HEK293 (cell line): ENCODE results near the gene TMC2.

Source experiments
- CTCF ChIP-seq: fragments of 450-650 bp; formaldehyde crosslinking; IDR thresholded peaks from 2 replicates; pipeline ENCODE4 v1.5.1; 2016; ENCODE audit warnings: missing biosample characterization, missing genetic modification characterization
- ZBTB1 ChIP-seq: fragments of 450-650 bp; formaldehyde crosslinking; IDR thresholded peaks from 2 replicates; pipeline ENCODE4 v1.5.1; 2016; ENCODE audit warnings: missing biosample characterization, missing genetic modification characterization
- ZBTB17 ChIP-seq: fragments of 450-650 bp; formaldehyde crosslinking; IDR thresholded peaks from 2 replicates; pipeline ENCODE4 v1.5.1; 2016; ENCODE audit warnings: missing biosample characterization, missing genetic modification characterization
- ZNF211 ChIP-seq: fragments of 450-650 bp; formaldehyde crosslinking; IDR thresholded peaks from 2 replicates; pipeline ENCODE4 v1.5.1; 2016; ENCODE audit warnings: low read depth, missing biosample characterization, missing genetic modification characterization
- ZNF248 ChIP-seq: fragments of 450-650 bp; formaldehyde crosslinking; IDR thresholded peaks from 2 replicates; pipeline ENCODE4 v1.5.1; 2017; ENCODE audit warnings: missing biosample characterization, missing genetic modification characterization
- ZNF510 ChIP-seq: fragments of 450-650 bp; formaldehyde crosslinking; IDR thresholded peaks from 2 replicates; pipeline ENCODE4 v1.5.1; 2018; ENCODE audit warnings: mild to moderate bottlenecking, missing genetic modification characterization, missing biosample characterization; ENCODE audit not compliant: insufficient replicate concordance
- ZNF514 ChIP-seq: fragments of 450-650 bp; formaldehyde crosslinking; IDR thresholded peaks from 2 replicates; pipeline ENCODE4 v1.5.1; 2016; ENCODE audit warnings: missing biosample characterization, missing genetic modification characterization
- ZNF544 ChIP-seq: fragments of 450-650 bp; formaldehyde crosslinking; IDR thresholded peaks from 2 replicates; pipeline ENCODE4 v1.5.0; 2017; ENCODE audit warnings: missing biosample characterization, missing genetic modification characterization
- ZNF843 ChIP-seq: fragments of 450-650 bp; formaldehyde crosslinking; IDR thresholded peaks from 2 replicates; pipeline ENCODE4 v1.5.1; 2016; ENCODE audit warnings: missing biosample characterization, missing genetic modification characterization
- TF ChIP-seq, protein P1 (sequence below): fragments of 450-650 bp; formaldehyde crosslinking; IDR thresholded peaks from 2 replicates; pipeline ENCODE4 v1.5.1; 2016; ENCODE audit warnings: missing biosample characterization, missing genetic modification characterization, low read depth

- no peak for TF ChIP-seq CTCF (tag by site-specific recombination)
- TF ChIP-seq ZNF514 (tag by site-specific recombination), result no peak
- no peak for TF ChIP-seq ZBTB1
- no peak for TF ChIP-seq ZNF843 (tag by site-specific recombination)
- TF ChIP-seq, protein P1, sequence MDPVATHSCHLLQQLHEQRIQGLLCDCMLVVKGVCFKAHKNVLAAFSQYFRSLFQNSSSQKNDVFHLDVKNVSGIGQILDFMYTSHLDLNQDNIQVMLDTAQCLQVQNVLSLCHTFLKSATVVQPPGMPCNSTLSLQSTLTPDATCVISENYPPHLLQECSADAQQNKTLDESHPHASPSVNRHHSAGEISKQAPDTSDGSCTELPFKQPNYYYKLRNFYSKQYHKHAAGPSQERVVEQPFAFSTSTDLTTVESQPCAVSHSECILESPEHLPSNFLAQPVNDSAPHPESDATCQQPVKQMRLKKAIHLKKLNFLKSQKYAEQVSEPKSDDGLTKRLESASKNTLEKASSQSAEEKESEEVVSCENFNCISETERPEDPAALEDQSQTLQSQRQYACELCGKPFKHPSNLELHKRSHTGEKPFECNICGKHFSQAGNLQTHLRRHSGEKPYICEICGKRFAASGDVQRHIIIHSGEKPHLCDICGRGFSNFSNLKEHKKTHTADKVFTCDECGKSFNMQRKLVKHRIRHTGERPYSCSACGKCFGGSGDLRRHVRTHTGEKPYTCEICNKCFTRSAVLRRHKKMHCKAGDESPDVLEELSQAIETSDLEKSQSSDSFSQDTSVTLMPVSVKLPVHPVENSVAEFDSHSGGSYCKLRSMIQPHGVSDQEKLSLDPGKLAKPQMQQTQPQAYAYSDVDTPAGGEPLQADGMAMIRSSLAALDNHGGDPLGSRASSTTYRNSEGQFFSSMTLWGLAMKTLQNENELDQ (tag by site-specific recombination), result no peak
- TF ChIP-seq ZNF510, result no peak
- no peak for TF ChIP-seq ZBTB17 (tag by site-specific recombination)
- TF ChIP-seq ZNF544 (tag by site-specific recombination), result no peak
- TF ChIP-seq ZNF248 (tag by site-specific recombination), result no peak
- TF ChIP-seq ZNF211 (tag by site-specific recombination), result no peak
Observed at GRCh38 chr20:2557873-2558580, 21.7 kb downstream of the TMC2 start.
